Panc1 (cell line): ENCODE measurements around the gene SLC30A7. TPM values are rescaled to one million over a fixed set of nuclear protein-coding genes. Genes with fewer than 3 reads are reported as not detected.
"Not testable (repeated sequence)": the region's sequence is repeated elsewhere in the genome, so short reads cannot be mapped to it uniquely, and the experiment has no call there.

ENCODE experiments used
- ATAC-seq: fragments of 200-7000 bp; cut with Tn5 transposase; 2 replicates; pipeline ENCODE4 v1.9.1; 2020; ENCODE audit warnings: mild to moderate bottlenecking, moderate library complexity
- BruUV-seq: library from RNA; stranded (reverse); fragments of 400-500 nt; replicated peaks from 2 replicates; lab custom pipeline; 2021; lab: Mats Ljungman, UMichigan
- CTCF ChIA-PET: fragments of 300-600 bp; sonication (Branson Sonifier 250); formaldehyde crosslinking; loops from one replicate; lab custom pipeline; 2022; ENCODE audit warnings: antibody characterized with exemption; lab: Charles Lee
- POLR2A ChIA-PET: fragments of 300-600 bp; sonication (Branson Sonifier 250); formaldehyde crosslinking; loops from one replicate; lab custom pipeline; 2022; ENCODE audit warnings: antibody characterized with exemption; lab: Charles Lee
- DNase-seq: peaks from one replicate; pipeline ENCODE4 v3.0.0-alpha.2; 2010; ENCODE audit warnings: low read depth, low spot score
- H3K27ac ChIP-seq: 2 replicates; pipeline ENCODE4 v1.5.1; 2011; ENCODE audit warnings: mild to moderate bottlenecking, low read length, inconsistent platforms
- H3K27me3 ChIP-seq: fragments of 200-500 bp; sonication (Bioruptor generic); 2 replicates; pipeline ENCODE4 v1.6.0; 2014; ENCODE audit warnings: low read length, inconsistent platforms; ENCODE audit not compliant: control insufficient read depth, insufficient read depth
- H3K36me3 ChIP-seq: fragments of 200-500 bp; sonication (Bioruptor generic); 2 replicates; pipeline ENCODE4 v1.5.1; 2014; ENCODE audit warnings: inconsistent platforms, mild to moderate bottlenecking, low read length, moderate library complexity; ENCODE audit not compliant: control insufficient read depth, insufficient read depth
- H3K4me1 ChIP-seq: 2 replicates; pipeline ENCODE4 v1.5.1; 2011; ENCODE audit warnings: inconsistent platforms, mild to moderate bottlenecking, low read length, moderate library complexity; ENCODE audit not compliant: control insufficient read depth, insufficient read depth
- H3K4me3 ChIP-seq, 2 experiments: 2 replicates each; pipeline ENCODE4 v1.5.1; 2011 to 2012; ENCODE audit warnings: low read depth in 2 of 2, low read length in 2 of 2, mild to moderate bottlenecking in 2 of 2, inconsistent platforms in 1 of 2, moderate library complexity in 1 of 2
- H3K9me3 ChIP-seq: fragments of 200-500 bp; sonication (Bioruptor generic); 2 replicates; pipeline ENCODE4 v1.5.1; 2014; ENCODE audit warnings: low read depth, mild to moderate bottlenecking, inconsistent platforms, low read length, moderate library complexity; ENCODE audit not compliant: control insufficient read depth, insufficient read depth
- POLR2AphosphoS5 ChIP-seq: IDR thresholded peaks from 2 replicates; pipeline ENCODE4 v1.6.1; 2012; ENCODE audit warnings: mild to moderate bottlenecking, low read depth, low read length, moderate library complexity
- SIN3A ChIP-seq: IDR thresholded peaks from 2 replicates; pipeline ENCODE4 v1.6.1; 2012; ENCODE audit warnings: low read depth, mild to moderate bottlenecking, low read length, moderate library complexity, borderline replicate concordance; ENCODE audit not compliant: insufficient read depth
- TCF7L2 ChIP-seq: IDR thresholded peaks from 2 replicates; pipeline ENCODE4 v1.6.1; 2011; ENCODE audit warnings: mild to moderate bottlenecking, low read depth, low read length, inconsistent platforms
- in situ Hi-C: cut with HindIII; loops from 2 replicates; pipeline ENCODE4 v1.10.0; 2016; ENCODE audit warnings: low sequenced_read_pairs, low pct_unique_long_range_greater_than_20kb
- intact Hi-C: fragments of 100-400 bp; cut with micrococcal nuclease; formaldehyde crosslinking; loops from one replicate; pipeline ENCODE4 v1.10.0; 2022; ENCODE audit not compliant: unreplicated experiment
- total RNA-seq: library from RNA; stranded (reverse); gene quantifications from one replicate; pipeline ENCODE4 v1.2.1, GENCODE V29; 2021; ENCODE audit not compliant: unreplicated experiment
- TF ChIP-seq, protein P1 (sequence below): fragments of 450-650 bp; IDR thresholded peaks from 2 replicates; pipeline ENCODE4 v1.5.1; 2017; ENCODE audit warnings: mild to moderate bottlenecking
- TF ChIP-seq, protein P2 (sequence below), 2 experiments: IDR thresholded peaks; 2 replicates each; pipeline ENCODE4 v1.6.1; 2011 to 2012; ENCODE audit warnings: low read depth in 2 of 2, control low read depth in 1 of 2, low read length in 1 of 2, mild to moderate bottlenecking in 1 of 2, moderate library complexity in 1 of 2; ENCODE audit not compliant: insufficient read depth in 1 of 2

The SLC30A7 gene
- total RNA-seq, 1 experiment from 2014 or later = 18.5 TPM

DNA sequence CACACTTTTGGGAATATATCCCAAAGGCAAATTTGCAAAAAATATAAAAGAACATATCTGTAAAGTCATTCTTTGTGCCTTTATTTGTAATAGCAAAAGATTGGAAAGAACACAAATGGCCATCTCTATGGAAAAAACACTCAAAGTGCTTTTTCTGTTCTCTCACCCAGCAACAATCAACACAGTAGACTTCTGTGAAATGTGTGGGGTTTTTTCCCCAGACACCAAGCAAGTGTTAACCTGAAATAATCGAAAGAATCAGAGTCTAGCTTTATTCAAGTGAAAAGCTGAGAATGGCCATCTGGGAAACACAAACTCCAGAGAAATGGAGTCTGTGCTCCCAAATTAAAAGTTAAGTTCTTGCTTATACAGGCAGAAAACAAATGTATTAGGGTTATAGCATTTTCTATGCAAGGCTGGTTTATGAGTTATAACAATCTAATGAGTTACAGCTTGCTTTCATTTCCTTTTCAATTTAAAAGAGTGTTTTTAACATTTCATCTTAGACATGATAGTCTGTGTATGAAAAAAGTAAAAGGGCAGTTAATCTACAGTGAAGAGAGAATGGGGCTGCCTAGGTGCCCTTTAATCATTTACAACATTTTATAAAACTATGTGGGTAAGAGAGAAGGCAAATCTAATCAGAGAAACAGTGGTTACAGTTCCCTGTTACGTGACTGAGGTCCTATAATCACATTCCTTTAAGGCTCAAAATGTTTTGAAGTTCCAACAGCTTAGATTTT lies 46.6 kb downstream of the SLC30A7 start (continued):
- TF ChIP-seq POLR2AphosphoS5 = no peak

DNA sequence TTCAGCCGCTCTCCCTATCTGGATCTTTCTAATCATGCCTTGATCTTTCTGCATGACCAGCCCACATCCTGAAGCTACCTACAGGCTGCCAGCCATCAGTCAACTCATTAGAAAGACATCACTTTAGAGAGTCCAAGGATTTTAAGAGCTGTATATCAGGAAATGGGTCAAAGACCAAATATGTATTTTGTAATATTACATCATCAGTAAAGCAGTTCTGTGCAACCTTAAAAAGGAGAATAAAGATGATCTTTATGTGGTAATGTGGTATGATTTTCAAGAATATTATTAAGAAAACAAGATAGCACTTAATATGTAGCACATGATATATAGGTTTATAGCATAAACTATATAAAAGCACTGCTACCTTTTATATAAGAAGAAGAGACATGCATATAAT lies 47.6 kb downstream of the SLC30A7 start:
- DNase-seq (no peak), ATAC-seq (no peak)
- no peak for TF ChIP-seq TCF7L2
- TF ChIP-seq, protein P1, sequence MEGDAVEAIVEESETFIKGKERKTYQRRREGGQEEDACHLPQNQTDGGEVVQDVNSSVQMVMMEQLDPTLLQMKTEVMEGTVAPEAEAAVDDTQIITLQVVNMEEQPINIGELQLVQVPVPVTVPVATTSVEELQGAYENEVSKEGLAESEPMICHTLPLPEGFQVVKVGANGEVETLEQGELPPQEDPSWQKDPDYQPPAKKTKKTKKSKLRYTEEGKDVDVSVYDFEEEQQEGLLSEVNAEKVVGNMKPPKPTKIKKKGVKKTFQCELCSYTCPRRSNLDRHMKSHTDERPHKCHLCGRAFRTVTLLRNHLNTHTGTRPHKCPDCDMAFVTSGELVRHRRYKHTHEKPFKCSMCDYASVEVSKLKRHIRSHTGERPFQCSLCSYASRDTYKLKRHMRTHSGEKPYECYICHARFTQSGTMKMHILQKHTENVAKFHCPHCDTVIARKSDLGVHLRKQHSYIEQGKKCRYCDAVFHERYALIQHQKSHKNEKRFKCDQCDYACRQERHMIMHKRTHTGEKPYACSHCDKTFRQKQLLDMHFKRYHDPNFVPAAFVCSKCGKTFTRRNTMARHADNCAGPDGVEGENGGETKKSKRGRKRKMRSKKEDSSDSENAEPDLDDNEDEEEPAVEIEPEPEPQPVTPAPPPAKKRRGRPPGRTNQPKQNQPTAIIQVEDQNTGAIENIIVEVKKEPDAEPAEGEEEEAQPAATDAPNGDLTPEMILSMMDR = no peak
- TF ChIP-seq, protein P2, sequence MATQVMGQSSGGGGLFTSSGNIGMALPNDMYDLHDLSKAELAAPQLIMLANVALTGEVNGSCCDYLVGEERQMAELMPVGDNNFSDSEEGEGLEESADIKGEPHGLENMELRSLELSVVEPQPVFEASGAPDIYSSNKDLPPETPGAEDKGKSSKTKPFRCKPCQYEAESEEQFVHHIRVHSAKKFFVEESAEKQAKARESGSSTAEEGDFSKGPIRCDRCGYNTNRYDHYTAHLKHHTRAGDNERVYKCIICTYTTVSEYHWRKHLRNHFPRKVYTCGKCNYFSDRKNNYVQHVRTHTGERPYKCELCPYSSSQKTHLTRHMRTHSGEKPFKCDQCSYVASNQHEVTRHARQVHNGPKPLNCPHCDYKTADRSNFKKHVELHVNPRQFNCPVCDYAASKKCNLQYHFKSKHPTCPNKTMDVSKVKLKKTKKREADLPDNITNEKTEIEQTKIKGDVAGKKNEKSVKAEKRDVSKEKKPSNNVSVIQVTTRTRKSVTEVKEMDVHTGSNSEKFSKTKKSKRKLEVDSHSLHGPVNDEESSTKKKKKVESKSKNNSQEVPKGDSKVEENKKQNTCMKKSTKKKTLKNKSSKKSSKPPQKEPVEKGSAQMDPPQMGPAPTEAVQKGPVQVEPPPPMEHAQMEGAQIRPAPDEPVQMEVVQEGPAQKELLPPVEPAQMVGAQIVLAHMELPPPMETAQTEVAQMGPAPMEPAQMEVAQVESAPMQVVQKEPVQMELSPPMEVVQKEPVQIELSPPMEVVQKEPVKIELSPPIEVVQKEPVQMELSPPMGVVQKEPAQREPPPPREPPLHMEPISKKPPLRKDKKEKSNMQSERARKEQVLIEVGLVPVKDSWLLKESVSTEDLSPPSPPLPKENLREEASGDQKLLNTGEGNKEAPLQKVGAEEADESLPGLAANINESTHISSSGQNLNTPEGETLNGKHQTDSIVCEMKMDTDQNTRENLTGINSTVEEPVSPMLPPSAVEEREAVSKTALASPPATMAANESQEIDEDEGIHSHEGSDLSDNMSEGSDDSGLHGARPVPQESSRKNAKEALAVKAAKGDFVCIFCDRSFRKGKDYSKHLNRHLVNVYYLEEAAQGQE (IDR thresholded peaks at IDR 0.05; ENCODE audit: insufficient read depth in 1 of 2, low read depth in 2 of 2, low read length in 1 of 2) = no peak
- TF ChIP-seq POLR2AphosphoS5 = no peak
- TF ChIP-seq SIN3A = no peak
- no peak overlapping the region for H3K4me3 ChIP-seq
- no peaks in the 10 kb centered on the region for H3K4me1 ChIP-seq
- POLR2A ChIA-PET = interaction anchor here (0.6 kb wide), 1 partner anchor 17 kb away, joined by 17 read pairs; no protein-coding TSS in a partner anchor
- H3K36me3 ChIP-seq = no peaks in the 10 kb centered on the region
- BruUV-seq = no TSS peak
- CTCF ChIA-PET = no interaction called here
- intact Hi-C loops (no loop called here), in situ Hi-C loops (no loop called here)
- H3K9me3 ChIP-seq = no peaks in the 10 kb centered on the region
- no peaks in the 10 kb centered on the region for H3K27me3 ChIP-seq
- no peak overlapping the region for H3K27ac ChIP-seq

DNA sequence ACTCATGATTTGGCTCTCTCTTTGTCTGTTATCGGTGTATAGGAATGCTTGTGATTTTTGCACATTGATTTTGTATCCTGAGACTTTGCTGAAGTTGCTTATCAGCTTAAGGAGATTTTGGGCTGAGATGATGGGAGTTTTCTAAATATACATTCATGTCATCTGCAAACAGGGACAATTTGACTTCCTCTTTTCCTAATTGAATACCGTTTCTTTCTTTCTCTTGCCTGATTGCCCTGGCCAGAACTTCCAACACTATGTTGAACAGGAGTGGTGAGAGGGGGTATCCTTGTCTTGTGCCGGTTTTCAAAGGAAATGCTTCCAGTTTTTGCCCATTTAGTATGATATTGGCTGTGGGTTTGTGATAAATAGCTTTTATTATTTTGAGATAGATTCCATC lies 50.2 kb downstream of the SLC30A7 start:
- BruUV-seq, H3K4me1 ChIP-seq, H3K36me3 ChIP-seq, POLR2A ChIA-PET, CTCF ChIA-PET, DNase-seq, H3K27ac ChIP-seq, in situ Hi-C loops, H3K27me3 ChIP-seq, H3K4me3 ChIP-seq, intact Hi-C loops, ATAC-seq, H3K9me3 ChIP-seq: not testable (repeated sequence)

DNA sequence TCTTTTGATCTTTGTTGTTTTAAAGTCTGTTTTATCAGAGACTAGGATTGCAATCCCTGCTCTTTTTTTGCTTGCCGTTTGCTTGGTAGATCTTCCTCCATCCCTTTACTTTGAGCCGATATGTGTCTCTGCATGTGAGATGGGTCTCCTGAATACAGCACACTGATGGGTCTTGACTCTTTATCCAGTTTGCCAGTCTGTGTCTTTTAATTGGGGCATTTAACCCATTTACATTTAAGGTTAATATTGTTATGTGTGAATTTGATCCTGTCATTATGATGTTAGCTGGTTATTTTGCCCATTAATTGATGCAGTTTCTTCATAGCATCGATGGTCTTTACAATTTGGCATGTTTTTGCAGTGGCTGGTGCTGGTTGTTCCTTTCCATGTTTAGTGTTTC lies 51.9 kb downstream of the SLC30A7 start:
- H3K27ac ChIP-seq, intact Hi-C loops, BruUV-seq, in situ Hi-C loops, H3K36me3 ChIP-seq, CTCF ChIA-PET, POLR2A ChIA-PET, H3K4me1 ChIP-seq, H3K27me3 ChIP-seq, H3K9me3 ChIP-seq, ATAC-seq, DNase-seq, H3K4me3 ChIP-seq: not testable (repeated sequence)

DNA sequence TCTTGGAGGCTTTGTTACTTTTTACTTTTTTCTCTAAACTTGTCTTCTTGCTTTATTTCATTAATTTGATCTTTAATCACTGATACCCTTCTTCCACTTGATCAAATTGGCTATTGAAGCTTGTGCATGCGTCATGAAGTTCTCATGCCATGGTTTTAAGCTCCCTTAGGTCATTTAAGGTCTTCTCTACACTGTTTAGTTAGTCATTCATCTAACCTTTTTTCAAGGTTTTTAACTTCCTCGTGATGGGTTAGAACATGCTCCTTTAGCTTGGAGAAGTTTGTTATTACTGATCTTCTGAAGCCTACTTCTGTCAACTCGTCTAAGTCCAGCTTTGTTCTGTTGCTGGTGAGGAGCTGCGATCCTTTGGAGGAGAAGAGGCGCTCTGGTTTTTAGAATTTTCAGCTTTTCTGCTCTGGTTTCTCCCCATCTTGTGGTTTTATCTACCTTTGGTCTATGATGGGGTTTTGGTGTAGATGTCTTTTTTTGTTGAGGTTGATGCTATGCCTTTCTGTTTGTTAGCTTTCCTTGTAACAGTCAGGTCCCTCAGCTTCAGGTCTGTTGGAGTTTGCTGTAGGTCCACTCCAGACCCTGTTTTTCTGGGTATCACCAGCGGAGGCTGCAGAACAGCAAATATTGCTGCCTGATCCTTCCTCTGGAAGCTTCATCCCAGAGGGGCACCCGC lies 53.0 kb downstream of the SLC30A7 start:
- DNase-seq, CTCF ChIA-PET, H3K4me3 ChIP-seq, BruUV-seq, in situ Hi-C loops, intact Hi-C loops, ATAC-seq, H3K27ac ChIP-seq, H3K9me3 ChIP-seq, H3K27me3 ChIP-seq, H3K36me3 ChIP-seq, H3K4me1 ChIP-seq, POLR2A ChIA-PET: not testable (repeated sequence)
